Loucy (cell line): ENCODE data around the gene FAM81A.

ENCODE experiments used
- EZH2phosphoT487 ChIP-seq: fragments of 200-600 bp; IDR thresholded peaks from 2 replicates; pipeline ENCODE4 v1.6.1; 2018; ENCODE audit warnings: antibody characterized with exemption, mild to moderate bottlenecking, moderate library complexity, borderline replicate concordance
- TF ChIP-seq, protein P1 (sequence below): fragments of 200-600 bp; sonication (generic); conservative IDR thresholded peaks from 2 replicates; pipeline ENCODE4 v1.5.1; 2014; ENCODE audit warnings: mild to moderate bottlenecking, antibody characterized with exemption, low read length

- TF ChIP-seq, protein P1, sequence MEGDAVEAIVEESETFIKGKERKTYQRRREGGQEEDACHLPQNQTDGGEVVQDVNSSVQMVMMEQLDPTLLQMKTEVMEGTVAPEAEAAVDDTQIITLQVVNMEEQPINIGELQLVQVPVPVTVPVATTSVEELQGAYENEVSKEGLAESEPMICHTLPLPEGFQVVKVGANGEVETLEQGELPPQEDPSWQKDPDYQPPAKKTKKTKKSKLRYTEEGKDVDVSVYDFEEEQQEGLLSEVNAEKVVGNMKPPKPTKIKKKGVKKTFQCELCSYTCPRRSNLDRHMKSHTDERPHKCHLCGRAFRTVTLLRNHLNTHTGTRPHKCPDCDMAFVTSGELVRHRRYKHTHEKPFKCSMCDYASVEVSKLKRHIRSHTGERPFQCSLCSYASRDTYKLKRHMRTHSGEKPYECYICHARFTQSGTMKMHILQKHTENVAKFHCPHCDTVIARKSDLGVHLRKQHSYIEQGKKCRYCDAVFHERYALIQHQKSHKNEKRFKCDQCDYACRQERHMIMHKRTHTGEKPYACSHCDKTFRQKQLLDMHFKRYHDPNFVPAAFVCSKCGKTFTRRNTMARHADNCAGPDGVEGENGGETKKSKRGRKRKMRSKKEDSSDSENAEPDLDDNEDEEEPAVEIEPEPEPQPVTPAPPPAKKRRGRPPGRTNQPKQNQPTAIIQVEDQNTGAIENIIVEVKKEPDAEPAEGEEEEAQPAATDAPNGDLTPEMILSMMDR = peak; percentile 90
- no peak for TF ChIP-seq EZH2phosphoT487
These were observed 94.9 kb downstream of the FAM81A start for GRCh38 chr15:59532770-59533379.
